ENCODE data around the gene ZNF625.

- no peak for TF ChIP-seq CTCF (IDR thresholded peaks at IDR 0.05)
- TF ChIP-seq POLR2A (IDR thresholded peaks at IDR 0.05): no peak
These were observed 10.1 kb upstream of the ZNF625 start for GRCh38 chr19:12166626-12167025.
